ENCODE measurements around the gene DCPS.
A peak's percentile ranks its signal among the peaks of the same experiment; 100 is the strongest.

The DCPS gene

DNA sequence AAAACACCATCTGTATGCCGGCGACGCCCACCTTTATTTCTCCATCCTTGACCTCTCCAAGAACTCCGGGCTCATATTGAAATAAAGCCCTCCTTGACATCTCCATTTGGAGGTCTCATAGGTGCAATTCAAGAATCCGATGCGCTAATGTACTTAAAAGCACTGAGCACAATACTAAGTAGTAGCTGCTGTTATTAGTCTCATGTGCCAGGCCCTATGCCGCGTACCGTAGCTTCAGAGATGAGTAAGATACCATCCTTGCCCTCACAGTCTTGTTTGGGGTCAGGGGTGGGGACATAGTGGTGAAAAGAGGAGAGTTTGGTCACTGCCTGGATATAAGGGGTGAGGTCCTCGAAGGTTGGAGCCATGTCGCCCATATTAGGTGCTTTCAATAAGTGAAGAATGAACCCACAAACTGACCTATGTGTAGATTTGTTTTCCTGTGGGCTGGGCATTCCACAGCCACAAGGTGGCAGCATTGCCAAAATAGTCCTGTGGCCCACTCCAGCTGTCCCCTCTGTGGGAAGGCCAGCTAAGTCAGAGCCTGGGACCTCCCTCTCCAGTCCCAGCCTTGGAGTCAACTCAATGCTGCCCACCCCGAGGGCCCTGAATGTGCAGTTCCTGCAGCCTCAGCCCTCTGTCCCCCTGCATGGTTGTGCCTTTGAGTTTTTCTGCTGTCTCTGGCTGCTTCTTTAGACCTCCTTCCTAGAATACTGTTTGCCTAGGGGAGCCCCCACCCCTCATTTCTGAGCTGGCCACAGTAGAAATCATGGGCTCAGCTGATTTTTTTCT is 6.5 kb downstream of the DCPS start:
- TF ChIP-seq, protein P1, sequence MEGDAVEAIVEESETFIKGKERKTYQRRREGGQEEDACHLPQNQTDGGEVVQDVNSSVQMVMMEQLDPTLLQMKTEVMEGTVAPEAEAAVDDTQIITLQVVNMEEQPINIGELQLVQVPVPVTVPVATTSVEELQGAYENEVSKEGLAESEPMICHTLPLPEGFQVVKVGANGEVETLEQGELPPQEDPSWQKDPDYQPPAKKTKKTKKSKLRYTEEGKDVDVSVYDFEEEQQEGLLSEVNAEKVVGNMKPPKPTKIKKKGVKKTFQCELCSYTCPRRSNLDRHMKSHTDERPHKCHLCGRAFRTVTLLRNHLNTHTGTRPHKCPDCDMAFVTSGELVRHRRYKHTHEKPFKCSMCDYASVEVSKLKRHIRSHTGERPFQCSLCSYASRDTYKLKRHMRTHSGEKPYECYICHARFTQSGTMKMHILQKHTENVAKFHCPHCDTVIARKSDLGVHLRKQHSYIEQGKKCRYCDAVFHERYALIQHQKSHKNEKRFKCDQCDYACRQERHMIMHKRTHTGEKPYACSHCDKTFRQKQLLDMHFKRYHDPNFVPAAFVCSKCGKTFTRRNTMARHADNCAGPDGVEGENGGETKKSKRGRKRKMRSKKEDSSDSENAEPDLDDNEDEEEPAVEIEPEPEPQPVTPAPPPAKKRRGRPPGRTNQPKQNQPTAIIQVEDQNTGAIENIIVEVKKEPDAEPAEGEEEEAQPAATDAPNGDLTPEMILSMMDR (IDR thresholded peaks at IDR 0.05; ENCODE audit: low read depth, low read length): peak; percentile 90

DNA sequence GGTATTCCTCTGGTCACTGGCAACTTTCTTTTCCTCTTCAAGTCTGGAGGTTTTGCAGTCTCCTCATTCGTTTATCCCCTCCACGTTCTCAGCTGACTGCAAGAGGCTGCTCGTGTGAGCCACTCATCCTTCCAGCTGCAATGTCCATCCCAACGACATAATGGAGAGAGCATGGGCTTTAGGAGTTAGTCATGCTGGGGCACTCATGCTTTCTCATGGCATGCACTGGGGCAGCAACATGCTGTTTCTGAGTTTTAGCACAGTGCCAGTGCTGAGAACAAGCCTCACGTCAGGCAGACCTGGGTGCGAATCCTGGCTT is 7.1 kb downstream of the DCPS start:
- no peak for DNase-seq (ENCODE audit: extremely low read depth, low read depth)
- TF ChIP-seq, protein P1 (IDR thresholded peaks at IDR 0.05; ENCODE audit: low read depth, low read length): no peak

More for the DNA sequence above, 6.5 kb downstream of the DCPS start:
- DNase-seq (ENCODE audit: extremely low read depth, low read depth): no peak

DNA sequence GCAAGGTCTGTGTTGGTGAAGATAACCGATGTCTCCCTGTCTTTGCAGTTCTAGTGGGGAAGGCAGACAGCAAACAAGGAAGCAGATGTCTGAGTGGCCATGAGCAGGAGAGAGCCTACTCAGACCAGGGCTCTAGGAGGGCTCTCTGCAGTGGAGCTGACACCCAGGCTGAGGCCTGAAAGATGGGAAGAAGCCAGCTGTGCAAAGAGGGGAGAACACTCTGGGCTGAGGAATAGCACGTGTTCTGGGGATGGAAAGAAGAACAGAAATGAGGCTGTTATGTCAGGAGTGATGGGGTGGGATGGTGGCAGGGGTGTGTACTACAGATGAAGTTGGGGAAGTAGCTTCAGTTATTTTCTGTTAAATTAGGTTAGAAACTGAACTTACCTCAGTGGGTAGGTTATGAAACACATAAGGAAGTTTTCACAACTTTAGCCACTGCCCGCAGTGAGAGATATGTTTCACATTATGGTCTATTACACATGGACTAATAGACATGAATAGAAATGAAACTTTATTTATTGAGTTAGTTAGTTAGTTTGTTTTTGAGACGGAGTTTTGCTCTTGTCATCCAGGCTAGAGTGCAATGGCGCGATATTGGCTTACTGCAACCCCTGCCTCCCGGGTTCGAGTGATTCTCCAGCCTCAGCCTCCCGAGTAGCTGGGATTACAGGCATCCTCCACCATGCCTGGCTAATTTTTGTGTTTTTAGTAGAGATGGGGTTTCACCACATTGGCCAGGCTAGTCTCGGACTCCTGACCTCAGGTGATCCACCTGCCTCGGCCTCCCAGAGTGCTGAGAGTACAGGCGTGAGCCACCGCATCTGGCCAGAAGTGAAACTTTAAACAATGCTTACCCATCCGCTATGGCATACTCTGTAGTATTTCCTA is 7.8 kb downstream of the DCPS start:
- TF ChIP-seq, protein P1 (IDR thresholded peaks at IDR 0.05; ENCODE audit: low read depth, low read length): no peak

DNA sequence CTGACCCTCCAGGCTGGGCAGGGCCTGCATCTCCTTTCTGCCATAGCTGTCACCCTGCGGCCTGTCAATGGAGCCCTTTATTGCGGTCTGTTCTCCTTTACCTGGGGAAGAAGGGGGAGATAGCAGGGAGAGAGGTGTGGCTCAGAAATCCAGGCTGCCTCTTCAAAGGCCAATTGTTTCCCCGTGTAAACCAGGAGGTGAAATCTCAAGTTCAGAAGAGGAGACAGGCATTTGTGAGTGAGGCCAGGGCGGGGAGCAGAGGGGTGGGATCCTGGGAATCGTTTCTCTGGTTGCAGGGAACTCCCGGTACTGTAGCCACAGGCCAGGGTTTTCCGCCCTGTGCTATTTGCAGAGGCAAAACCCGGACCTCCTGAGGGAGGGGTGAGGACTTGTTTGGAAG is 9.1 kb downstream of the DCPS start:
- DNase-seq (ENCODE audit: extremely low read depth, low read depth): no peak
- TF ChIP-seq, protein P1 (IDR thresholded peaks at IDR 0.05; ENCODE audit: low read depth, low read length): no peak

More for the DNA sequence above, 7.8 kb downstream of the DCPS start:
- DNase-seq (ENCODE audit: extremely low read depth, low read depth): no peak

DNA sequence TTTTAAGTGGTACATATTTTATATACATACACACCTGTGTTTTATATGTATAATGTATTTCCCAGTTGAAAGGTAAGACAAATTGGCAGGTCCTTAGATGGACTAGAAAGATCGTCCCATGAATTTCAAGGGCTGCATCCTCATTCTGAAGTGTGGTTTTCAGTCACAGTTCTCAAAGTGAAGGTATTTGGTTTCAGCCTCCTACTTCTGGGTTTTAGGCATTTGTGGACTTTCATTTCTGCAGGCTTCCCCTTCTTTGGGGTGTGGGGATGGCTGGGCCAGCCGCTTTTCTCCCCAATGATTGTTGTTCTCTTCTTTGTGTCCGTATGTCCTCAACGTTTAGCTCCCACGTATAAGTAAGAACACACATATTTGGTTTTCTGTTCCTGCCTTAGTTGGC is 10.0 kb downstream of the DCPS start:
- DNase-seq (ENCODE audit: extremely low read depth, low read depth): no peak

DNA sequence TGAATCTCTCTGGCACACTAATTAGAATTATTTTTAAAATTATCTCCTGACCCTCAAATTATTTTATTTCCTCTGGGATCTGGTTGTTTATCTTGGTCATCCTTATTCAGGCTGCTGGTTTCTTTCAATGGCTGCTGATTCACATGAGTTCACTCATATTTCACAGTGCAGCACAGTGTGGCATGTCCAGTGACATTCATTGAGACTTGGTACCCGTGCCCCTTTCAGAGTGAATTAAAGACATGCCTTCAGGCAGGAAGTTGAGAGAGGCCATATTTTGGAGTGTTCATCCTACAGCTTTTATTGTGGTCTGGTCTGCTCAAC is 13.5 kb downstream of the DCPS start:
- TF ChIP-seq, protein P1 (IDR thresholded peaks at IDR 0.05; ENCODE audit: low read depth, low read length): no peak
- no peak for DNase-seq (ENCODE audit: extremely low read depth, low read depth)

More for the DNA sequence above, 10.0 kb downstream of the DCPS start:
- TF ChIP-seq, protein P1 (IDR thresholded peaks at IDR 0.05; ENCODE audit: low read depth, low read length): no peak

Data from AG09319 (cell line).